ENCODE data around the gene IL20RB.

Gene IL20RB

DNA sequence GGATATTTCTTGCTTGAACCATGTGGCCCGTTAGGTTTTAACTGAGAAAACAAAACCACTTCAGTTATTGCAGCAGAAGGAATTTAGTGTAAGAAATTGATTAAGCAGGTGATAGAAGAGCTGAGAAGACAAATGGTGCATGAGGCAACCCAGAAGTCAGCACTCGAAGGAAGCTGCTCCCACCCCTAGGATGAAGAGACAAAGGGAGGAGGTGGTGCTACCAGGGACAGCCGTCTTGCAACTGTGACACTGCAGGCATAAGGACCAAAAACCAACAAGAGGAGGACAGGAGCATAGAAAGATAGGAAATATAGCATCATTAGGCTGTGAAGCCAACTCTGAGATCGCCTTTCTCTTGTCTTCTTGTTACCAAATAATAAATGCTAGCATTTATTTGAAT lies 89.0 kb downstream of the IL20RB start:
- DNase-seq, result no peak

- no peak for DNase-seq
Observed at GRCh38 chr3:137047240-137047639, 89.5 kb downstream of the IL20RB start.

- no peak for DNase-seq
Observed at GRCh38 chr3:137050281-137050680, 92.5 kb downstream of the IL20RB start.

GRCh38 chr3:137052298-137052697 lies 94.5 kb downstream of the IL20RB start:
- no peak for DNase-seq

Measured in stimulated activated naive CD4-positive, alpha-beta T cell treated with Interleukin-2 at 50 U/mL for 16 hours (primary cell).